ENCODE measurements around the gene TUT1. TPM values are rescaled to one million over a fixed set of nuclear protein-coding genes. Genes with fewer than 3 reads are reported as not detected.

The TUT1 gene
- total RNA-seq, 2 donors from 2014 or later, result 32.8 to 36.8 TPM

DNA sequence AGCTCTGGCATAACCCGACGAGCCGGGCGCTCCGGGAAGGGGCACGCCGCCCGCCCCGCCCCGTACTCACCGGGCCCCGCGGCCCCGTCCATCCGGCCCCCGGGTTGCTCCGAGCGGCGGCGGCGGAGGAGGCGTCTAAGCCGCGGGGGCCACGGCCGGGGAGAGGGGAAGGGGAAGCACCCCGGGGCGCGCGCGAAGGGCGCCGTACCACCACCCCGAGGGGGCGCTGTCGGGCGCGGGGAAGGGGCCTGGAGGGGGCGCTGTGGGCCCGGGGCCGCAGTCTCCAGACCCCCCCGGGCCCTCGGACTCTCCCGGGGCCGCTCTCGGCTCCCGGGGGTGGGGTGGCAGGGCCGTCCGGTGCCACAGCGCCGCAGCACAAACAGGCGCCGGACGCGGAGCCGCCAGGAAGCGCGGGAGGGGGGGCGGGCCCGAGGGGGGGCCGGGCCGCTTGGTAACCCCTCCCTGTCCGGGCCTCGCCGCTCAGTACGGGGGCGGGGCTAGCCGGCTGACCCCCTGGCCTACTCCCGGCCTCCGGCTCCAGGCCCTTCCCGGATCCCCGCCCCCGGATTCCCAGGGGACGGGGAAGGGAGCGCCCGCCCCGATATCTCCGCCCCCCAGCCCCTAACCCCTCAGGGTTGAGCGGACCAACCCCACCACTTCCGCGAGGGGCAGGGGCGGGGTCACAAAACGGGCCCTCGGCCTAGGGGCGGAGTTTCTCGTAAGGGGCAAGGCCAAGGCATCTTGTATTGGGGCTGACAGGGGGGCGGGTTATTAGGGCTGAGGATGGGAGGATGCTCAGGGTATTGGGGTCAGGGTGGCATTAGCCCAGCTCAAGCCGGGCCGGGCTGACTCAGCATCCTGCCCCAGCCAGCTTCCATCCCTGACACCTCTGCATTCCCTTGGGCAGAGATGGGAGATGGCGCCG is 21.3 kb upstream of the TUT1 start, which contains the start of the genes EML3 and ROM1:
Gene EML3 (minus strand): TSS at position 410 of the 925 bp plus-strand sequence. CDS start 318 bp downstream, at position 92.
Gene ROM1 (plus strand): TSS at position 892 of the 925 bp plus-strand sequence. CDS start 25 bp downstream, at position 917.
- no peaks in the 10 kb centered on the region for H3K9me3 Mint-ChIP-seq
- DNase-seq (peak; percentile 91 to 92), ATAC-seq (replicated peaks in 1 of 2) (peak; percentile 75 to 77)
- peaks cover 60% of the 10 kb centered on the region for H3K4me1 Mint-ChIP-seq (ENCODE audit: low read depth)
- peak within 1 kb of the TSS; percentile 97 for H3K27ac Mint-ChIP-seq
- H3K36me3 Mint-ChIP-seq (ENCODE audit: insufficient read depth in 2 of 2), result peaks cover 9 to 14% of the 10 kb centered on the region in 2 donors
- peak within 1 kb of the TSS; percentile 96 to 98 for H3K4me3 Mint-ChIP-seq
- no peaks in the 10 kb centered on the region for H3K27me3 Mint-ChIP-seq (ENCODE audit: low read depth)

DNA sequence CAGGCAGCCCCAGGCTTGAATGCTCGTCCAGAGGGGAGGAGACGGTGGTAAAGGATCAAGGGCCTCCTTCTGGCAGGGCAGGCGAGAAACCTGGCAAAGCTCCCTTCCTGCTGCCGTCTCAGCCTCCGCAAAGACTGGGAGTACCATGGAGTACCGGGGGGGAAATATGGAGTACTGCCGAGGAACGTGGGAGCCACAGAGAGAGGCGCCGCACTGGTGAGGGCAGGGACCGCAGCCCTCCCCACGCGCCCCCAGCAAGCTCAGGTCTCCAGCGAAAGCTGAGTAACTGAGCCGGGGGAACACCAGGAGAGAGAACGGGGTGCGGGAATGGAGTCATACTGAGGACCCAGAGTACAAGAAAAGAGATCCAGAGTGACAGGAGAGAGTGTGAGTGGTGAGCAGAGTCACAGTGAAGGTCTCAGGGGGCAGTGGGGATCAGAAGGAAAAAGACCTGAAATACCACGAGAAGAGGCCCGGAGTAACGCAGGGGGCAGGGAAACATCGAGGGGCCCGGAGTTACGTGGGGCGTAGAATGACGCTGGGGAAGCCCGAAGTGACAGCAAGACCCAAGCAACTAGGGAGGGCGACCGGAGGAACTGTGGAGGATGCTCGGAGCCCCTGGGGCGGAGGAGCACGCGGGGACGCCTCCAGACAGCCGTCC is 20.5 kb upstream of the TUT1 start:
- Mint-ChIP-seq H3K27ac (peak overlapping the region; percentile 97), H3K27me3 (ENCODE audit: low read depth) (no peaks in the 10 kb centered on the region), H3K4me1 (ENCODE audit: low read depth) (peaks cover 62% of the 10 kb centered on the region), H3K9me3 (no peaks in the 10 kb centered on the region), H3K36me3 (ENCODE audit: insufficient read depth in 2 of 2) (peaks cover 9 to 15% of the 10 kb centered on the region in 2 donors), H3K4me3 (peak overlapping the region; percentile 96 to 98)
- ATAC-seq (replicated peaks in 1 of 2) (peak; percentile 25 to 42), DNase-seq (peak; percentile 51 to 59)

DNA sequence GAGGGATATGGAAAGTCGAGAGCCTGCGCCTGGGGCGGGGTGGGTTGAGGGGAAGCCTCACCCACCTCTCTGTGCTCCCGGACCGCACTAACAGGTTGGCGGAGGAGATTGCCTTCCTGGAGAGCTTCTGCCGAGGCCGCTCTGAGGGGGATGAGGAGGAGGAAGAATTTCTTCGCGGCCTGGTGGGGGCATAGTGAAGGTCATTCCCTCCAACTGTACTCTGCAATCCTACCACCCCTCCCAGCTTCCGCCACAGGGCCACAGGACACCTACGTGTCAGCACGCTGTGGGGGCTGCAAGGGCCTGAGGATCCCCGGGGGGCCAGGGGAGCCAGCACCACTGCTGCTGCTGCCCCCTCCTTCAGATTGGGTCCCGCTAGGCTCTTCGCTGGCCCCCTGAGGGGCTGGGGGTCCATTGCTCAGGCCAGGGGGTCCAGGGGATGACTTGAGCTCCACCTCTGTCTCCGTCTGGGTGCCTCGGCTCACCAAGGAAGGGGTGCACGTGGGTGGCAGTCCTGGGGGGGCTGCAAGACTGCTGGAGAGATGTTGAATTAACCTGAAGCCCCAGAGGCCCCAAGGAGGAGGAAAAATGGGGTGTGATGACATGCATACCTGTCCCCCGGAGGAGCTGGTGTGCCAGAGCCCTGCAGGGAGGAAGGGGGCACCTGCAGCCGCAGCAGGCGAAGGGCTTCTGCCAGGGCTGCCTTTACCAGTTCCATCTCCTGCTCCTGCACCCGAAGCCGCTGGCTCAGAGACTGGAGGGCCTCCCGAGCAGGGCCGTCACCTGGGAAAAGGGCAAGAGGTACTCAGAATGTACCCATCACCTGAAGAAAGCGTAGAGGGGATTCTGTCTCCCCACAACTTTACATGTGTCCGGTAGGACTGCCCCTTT is 19.7 kb upstream of the TUT1 start:
- peak overlapping the region; percentile 96 to 98 for H3K4me3 Mint-ChIP-seq
- no peak for DNase-seq
- peak overlapping the region; percentile 97 for H3K27ac Mint-ChIP-seq
- peaks cover 9 to 16% of the 10 kb centered on the region in 2 donors for H3K36me3 Mint-ChIP-seq (ENCODE audit: insufficient read depth in 2 of 2)
- peaks cover 56% of the 10 kb centered on the region for H3K4me1 Mint-ChIP-seq (ENCODE audit: low read depth)
- H3K27me3 Mint-ChIP-seq (ENCODE audit: low read depth), result no peaks in the 10 kb centered on the region
- H3K9me3 Mint-ChIP-seq, result no peaks in the 10 kb centered on the region
- no peak for ATAC-seq (replicated peaks in 1 of 2)

DNA sequence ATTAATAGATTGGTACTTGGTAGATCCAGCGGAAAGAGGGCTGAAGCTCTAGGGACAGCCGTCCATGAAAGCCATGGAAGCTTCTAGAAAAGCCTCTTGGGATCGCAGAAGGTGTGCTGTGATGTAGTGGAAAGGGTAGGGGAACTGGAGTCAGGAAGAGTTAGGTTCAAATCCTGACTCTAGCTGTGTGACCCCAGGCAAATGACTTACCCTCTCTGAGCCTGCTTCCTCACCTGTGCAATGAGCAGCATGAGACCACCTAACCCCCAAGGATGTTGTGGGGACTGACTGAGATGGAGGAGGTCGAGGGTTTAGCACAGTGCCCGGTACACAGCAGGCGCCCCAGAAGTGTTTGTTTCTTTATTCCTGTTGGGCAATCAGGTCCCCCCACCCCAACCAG is 19.1 kb upstream of the TUT1 start:
- Mint-ChIP-seq H3K4me1 (ENCODE audit: low read depth) (peaks cover 50% of the 10 kb centered on the region), H3K27ac (peak overlapping the region; percentile 56), H3K9me3 (no peaks in the 10 kb centered on the region), H3K27me3 (ENCODE audit: low read depth) (no peaks in the 10 kb centered on the region), H3K4me3 (peak overlapping the region; percentile 96 to 98), H3K36me3 (ENCODE audit: insufficient read depth in 2 of 2) (peaks cover 9 to 16% of the 10 kb centered on the region in 2 donors)
- ATAC-seq (replicated peaks in 1 of 2), result no peak
- DNase-seq, result no peak

DNA sequence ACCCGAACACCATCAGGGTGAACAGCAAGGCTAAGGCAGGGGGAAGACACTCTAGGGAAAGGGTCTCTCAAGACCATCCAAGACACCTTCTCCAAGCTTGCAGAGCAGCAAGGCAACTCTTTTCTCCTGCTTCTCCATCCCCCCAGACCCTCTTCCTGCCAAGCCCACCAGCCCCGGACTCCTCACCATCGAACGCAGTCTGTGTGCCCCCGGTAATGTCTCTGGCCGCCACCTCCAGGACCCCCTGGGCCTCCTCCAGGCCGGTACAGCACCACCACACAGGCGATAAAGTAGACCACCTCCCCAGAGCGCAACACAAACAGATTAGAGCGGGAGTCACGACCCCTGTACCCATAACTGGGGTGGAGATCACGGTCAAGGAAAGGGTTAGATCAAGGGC is 17.5 kb upstream of the TUT1 start:
- Mint-ChIP-seq H3K4me1 (ENCODE audit: low read depth) (peaks cover 46% of the 10 kb centered on the region), H3K4me3 (no peak overlapping the region), H3K27ac (peak overlapping the region; percentile 1), H3K9me3 (no peaks in the 10 kb centered on the region), H3K36me3 (ENCODE audit: insufficient read depth in 2 of 2) (peaks cover 9 to 24% of the 10 kb centered on the region in 2 donors), H3K27me3 (ENCODE audit: low read depth) (no peaks in the 10 kb centered on the region)
- no peak for DNase-seq
- no peak for ATAC-seq (replicated peaks in 1 of 2)

DNA sequence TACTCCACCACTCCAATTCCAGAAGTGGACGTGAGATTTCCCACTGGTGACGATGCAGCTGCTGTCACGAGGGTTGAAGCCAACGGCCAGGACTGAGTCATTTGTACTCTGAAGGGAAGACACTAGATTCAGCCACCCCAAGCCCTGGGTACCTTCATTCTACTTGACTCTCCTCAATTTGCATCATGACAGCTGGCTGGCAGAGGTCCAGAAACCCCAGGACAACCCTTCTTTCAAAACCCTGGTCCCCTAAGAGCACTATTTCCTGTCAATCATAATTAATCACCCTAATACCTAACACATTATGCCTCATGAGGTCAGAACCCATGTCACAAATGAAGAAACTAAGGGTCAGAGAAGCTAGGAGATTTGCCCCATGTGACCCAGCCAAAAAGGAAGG is 16.4 kb upstream of the TUT1 start:
- H3K36me3 Mint-ChIP-seq (ENCODE audit: insufficient read depth in 2 of 2), result peaks cover 14 to 29% of the 10 kb centered on the region in 2 donors
- H3K27ac Mint-ChIP-seq, result no peak overlapping the region
- DNase-seq, result no peak
- ATAC-seq (replicated peaks in 1 of 2), result no peak
- H3K9me3 Mint-ChIP-seq, result no peaks in the 10 kb centered on the region
- H3K4me1 Mint-ChIP-seq (ENCODE audit: low read depth), result peaks cover 48% of the 10 kb centered on the region
- H3K27me3 Mint-ChIP-seq (ENCODE audit: low read depth), result no peaks in the 10 kb centered on the region
- no peak overlapping the region for H3K4me3 Mint-ChIP-seq

DNA sequence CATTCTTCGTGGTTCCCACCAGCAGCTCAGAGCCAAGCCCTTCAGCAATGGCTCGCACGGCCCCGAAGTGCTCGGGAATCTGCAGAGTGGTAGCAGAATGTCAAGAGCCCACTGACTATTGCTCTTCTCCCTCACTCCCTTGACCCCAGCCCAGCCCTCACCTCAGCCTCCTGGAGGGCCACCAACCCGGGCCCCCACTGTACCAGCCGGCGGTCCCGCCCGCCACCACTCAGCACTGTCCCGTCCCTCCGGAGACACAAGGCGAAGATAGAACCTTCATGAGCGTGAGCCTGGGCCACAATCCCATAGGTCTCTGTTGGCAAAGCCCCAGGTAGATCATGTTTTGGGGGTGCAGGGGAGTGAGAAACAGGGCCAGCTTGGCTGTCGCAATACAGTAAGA is 14.6 kb upstream of the TUT1 start:
- H3K36me3 Mint-ChIP-seq (ENCODE audit: insufficient read depth in 2 of 2), result peaks cover 10 to 28% of the 10 kb centered on the region in 2 donors
- no peak overlapping the region for H3K27ac Mint-ChIP-seq
- no peaks in the 10 kb centered on the region for H3K27me3 Mint-ChIP-seq (ENCODE audit: low read depth)
- ATAC-seq (replicated peaks in 1 of 2) (no peak), DNase-seq (no peak)
- H3K9me3 Mint-ChIP-seq, result no peaks in the 10 kb centered on the region
- peaks cover 47% of the 10 kb centered on the region for H3K4me1 Mint-ChIP-seq (ENCODE audit: low read depth)
- no peak overlapping the region for H3K4me3 Mint-ChIP-seq

DNA sequence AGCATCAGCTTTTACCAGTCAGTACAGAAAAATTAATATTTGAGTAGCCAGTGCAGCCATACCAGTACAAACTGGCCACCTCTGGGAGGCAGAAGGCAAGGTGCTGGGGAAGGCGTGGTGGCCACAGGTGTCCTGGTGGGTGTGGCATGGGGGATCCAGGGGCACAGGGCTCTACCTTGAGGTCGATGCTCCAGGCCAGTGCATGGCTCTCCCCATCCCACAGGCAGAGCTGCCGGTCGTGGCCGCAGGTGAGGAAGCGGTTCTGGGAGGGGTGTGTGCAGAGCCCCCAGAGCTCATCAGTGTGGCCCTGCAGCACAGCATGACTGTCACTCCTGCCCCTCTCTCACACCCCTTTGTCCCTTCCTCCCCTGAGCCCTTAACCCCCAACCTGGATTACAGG is 14.1 kb upstream of the TUT1 start:
- no peaks in the 10 kb centered on the region for H3K27me3 Mint-ChIP-seq (ENCODE audit: low read depth)
- DNase-seq (no peak), ATAC-seq (replicated peaks in 1 of 2) (no peak)
- no peak overlapping the region for H3K4me3 Mint-ChIP-seq
- H3K9me3 Mint-ChIP-seq, result no peaks in the 10 kb centered on the region
- peak overlapping the region; percentile 20 for H3K27ac Mint-ChIP-seq
- H3K36me3 Mint-ChIP-seq (ENCODE audit: insufficient read depth in 2 of 2), result peaks cover 12 to 28% of the 10 kb centered on the region in 2 donors
- peaks cover 43% of the 10 kb centered on the region for H3K4me1 Mint-ChIP-seq (ENCODE audit: low read depth)

DNA sequence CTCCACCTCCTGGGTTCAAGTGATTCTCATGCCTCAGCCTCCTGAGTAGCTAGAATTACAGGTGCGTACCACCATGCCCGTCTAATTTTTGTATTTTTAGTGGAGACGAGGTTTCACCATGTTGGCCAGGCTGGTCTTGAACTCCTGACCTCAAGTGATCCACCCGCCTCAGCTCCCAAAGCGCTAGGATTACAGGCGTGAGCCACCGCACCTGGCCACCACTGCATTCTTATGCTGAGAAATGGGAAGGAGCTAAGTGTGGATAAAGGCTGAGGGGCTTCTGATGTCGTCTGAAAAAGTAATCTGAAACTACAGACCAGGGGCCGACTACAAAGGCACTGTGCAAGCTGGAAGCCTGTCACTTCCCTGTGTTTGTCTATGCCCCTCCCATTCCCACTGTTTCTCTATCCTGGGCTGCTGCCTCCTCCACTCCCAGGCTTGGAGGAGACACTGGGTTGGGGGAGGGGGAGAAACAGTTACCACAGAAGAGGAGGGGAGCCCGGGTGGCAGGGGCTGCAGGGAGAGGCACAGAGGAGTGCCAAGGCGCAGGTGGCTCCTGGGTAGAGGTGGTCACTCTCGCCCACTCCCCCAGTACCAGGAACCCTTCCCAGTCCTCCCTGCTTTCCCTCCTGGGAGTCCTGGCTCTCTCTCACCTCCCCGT is 13.3 kb upstream of the TUT1 start:
- ATAC-seq (replicated peaks in 1 of 2) (no peak), DNase-seq (no peak)
- H3K27me3 Mint-ChIP-seq (ENCODE audit: low read depth), result no peaks in the 10 kb centered on the region
- H3K4me1 Mint-ChIP-seq (ENCODE audit: low read depth), result peaks cover 42% of the 10 kb centered on the region
- H3K36me3 Mint-ChIP-seq (ENCODE audit: insufficient read depth in 2 of 2), result peaks cover 16 to 29% of the 10 kb centered on the region in 2 donors
- no peaks in the 10 kb centered on the region for H3K9me3 Mint-ChIP-seq
- no peak overlapping the region for H3K27ac Mint-ChIP-seq
- no peak overlapping the region for H3K4me3 Mint-ChIP-seq

DNA sequence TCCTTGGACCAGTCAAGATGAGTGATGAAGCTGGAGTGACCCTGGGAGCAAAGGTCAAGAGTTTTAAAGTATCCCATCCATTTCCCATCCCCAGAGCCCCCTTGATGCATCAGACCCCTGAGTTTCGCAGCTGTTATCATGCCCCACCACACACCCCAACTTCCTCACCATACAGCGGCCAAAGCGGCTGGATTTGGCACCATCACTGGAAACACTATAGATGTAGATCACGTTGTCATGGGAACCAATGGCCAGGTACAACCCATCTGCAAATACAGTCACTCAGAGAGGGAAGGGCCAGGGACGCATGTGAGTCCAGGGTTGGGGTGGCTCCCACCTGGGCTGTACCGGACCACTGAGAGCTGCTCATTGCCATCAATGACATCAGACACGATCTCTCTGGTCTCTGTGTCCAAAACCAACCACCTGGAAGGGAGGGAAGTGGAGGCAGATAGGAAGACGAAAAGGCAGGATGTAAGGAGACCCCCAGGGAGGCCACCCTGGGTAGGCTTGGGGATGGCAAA is 12.5 kb upstream of the TUT1 start:
- Mint-ChIP-seq H3K4me3 (peak overlapping the region in 1 of 2 donors; percentile 68), H3K27me3 (ENCODE audit: low read depth) (no peaks in the 10 kb centered on the region), H3K4me1 (ENCODE audit: low read depth) (peaks cover 46% of the 10 kb centered on the region), H3K36me3 (ENCODE audit: insufficient read depth in 2 of 2) (peaks cover 19 to 36% of the 10 kb centered on the region in 2 donors), H3K27ac (no peak overlapping the region), H3K9me3 (no peaks in the 10 kb centered on the region)
- no peak for DNase-seq
- ATAC-seq (replicated peaks in 1 of 2), result no peak

DNA sequence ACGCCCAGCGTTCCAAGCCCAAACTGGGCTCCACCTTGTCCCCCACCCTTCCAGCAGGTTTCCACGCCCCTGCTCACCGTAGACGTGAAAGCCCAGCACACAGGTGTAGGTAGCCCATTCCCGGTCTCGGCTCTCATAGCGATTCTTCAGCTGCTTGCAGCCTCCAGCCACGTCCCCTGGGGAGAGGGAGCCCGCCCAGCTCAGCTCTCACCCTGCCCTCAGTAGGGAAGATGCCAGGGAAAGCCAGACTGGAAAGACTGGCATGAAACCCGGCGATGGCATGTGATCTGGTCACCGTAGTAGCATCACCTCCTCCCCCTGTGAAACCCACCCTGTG is 11.7 kb upstream of the TUT1 start:
- peak overlapping the region; percentile 9 for H3K27ac Mint-ChIP-seq
- peaks cover 24 to 41% of the 10 kb centered on the region in 2 donors for H3K36me3 Mint-ChIP-seq (ENCODE audit: insufficient read depth in 2 of 2)

More for the DNA sequence above, 11.7 kb upstream of the TUT1 start:
- ATAC-seq (replicated peaks in 1 of 2) (no peak), DNase-seq (no peak)
- peaks cover 51% of the 10 kb centered on the region for H3K4me1 Mint-ChIP-seq (ENCODE audit: low read depth)
- peak overlapping the region; percentile 52 to 68 for H3K4me3 Mint-ChIP-seq
- H3K27me3 Mint-ChIP-seq (ENCODE audit: low read depth), result no peaks in the 10 kb centered on the region
- H3K9me3 Mint-ChIP-seq, result no peaks in the 10 kb centered on the region
